Fibroblast of lung (primary cell): ENCODE data around the gene ZNF143.

ENCODE experiments used
- EZH2 ChIP-seq: IDR thresholded peaks from 2 replicates; pipeline ENCODE4 v1.5.1; 2012; ENCODE audit warnings: low read length, control low read depth, mild to moderate bottlenecking; ENCODE audit errors: missing control alignments
- TF ChIP-seq, protein P1 (sequence below), 2 donors: IDR thresholded peaks in 1 of 2; conservative IDR thresholded peaks in 1 of 2; 1 replicate in 1 of 2; 2 replicates in 1 of 2; pipeline ENCODE4 v1.5.1; 2011 to 2012; ENCODE audit warnings: low read length in 2 of 2, control low read depth in 1 of 2, inconsistent platforms in 1 of 2, low read depth in 1 of 2, mild to moderate bottlenecking in 1 of 2

DNA sequence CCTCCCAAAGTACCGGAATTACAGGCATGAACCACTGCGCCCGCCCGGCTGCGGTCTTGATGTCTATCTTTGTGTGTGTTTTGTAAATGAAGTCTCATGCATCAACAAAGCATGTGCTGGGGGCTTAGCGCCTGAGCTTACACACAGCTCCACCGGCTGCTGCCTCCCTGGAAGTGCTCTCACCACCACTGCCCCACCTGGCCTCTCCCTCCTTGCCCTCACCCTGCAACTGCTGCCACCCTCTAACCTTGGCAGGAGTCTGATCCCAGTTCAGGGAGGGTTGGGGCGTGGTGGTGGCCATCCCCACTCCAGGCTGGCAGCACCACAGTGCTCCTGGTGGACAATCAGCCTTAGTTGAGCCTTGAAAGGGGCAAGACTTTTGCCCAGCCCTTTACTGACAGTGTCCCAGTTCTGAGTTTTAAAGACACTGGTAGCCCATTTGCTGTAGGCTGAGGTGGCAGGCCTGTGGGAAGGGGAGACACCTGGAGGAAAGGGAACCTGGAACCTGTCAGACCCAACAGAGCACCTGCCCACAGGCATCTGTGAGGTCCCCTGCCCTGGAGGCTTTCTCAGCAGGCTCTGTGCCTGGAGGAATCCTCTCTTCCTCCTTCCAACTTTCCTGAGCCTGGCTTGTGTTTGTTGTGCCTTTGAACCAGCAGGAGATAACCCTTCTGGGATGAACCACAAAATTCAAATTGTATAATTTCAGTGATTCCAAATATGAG lies 70.3 kb downstream of the ZNF143 start:
- TF ChIP-seq, protein P1, sequence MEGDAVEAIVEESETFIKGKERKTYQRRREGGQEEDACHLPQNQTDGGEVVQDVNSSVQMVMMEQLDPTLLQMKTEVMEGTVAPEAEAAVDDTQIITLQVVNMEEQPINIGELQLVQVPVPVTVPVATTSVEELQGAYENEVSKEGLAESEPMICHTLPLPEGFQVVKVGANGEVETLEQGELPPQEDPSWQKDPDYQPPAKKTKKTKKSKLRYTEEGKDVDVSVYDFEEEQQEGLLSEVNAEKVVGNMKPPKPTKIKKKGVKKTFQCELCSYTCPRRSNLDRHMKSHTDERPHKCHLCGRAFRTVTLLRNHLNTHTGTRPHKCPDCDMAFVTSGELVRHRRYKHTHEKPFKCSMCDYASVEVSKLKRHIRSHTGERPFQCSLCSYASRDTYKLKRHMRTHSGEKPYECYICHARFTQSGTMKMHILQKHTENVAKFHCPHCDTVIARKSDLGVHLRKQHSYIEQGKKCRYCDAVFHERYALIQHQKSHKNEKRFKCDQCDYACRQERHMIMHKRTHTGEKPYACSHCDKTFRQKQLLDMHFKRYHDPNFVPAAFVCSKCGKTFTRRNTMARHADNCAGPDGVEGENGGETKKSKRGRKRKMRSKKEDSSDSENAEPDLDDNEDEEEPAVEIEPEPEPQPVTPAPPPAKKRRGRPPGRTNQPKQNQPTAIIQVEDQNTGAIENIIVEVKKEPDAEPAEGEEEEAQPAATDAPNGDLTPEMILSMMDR (conservative IDR thresholded peaks at IDR 0.05 in 1 of 2, IDR thresholded peaks at IDR 0.05 in 1 of 2; ENCODE audit: low read depth in 1 of 2, low read length in 2 of 2), result no peak
- no peak for TF ChIP-seq EZH2
